Endodermal cell (in vitro differentiated cells): ENCODE data around the gene ANKRD7. TPM values are rescaled to one million over a fixed set of nuclear protein-coding genes. Genes with fewer than 3 reads are reported as not detected.
A peak's percentile ranks its signal among the peaks of the same experiment; 100 is the strongest.
"Not testable (repeated sequence)": the region's sequence is repeated elsewhere in the genome, so short reads cannot be mapped to it uniquely, and the experiment has no call there.

ENCODE experiments used
- DNase-seq: peaks from one replicate; pipeline ENCODE4 v3.0.0-alpha.2; 2017
- H3K27ac ChIP-seq: 2 replicates; pipeline ENCODE4 v1.5.1; 2013; ENCODE audit warnings: mild to moderate bottlenecking, low read depth, low read length, moderate library complexity
- H3K27me3 ChIP-seq: 2 replicates; pipeline ENCODE4 v1.6.1; 2013; ENCODE audit warnings: mild to moderate bottlenecking, low read length, moderate library complexity; ENCODE audit not compliant: insufficient read depth, control insufficient read depth, poor library complexity, severe bottlenecking
- H3K36me3 ChIP-seq: 2 replicates; pipeline ENCODE4 v1.7.0; 2013; ENCODE audit warnings: mild to moderate bottlenecking, low read length, moderate library complexity; ENCODE audit not compliant: control insufficient read depth, insufficient read depth
- H3K4me1 ChIP-seq: one replicate; pipeline ENCODE4 v1.7.0; 2013; ENCODE audit warnings: low read length; ENCODE audit not compliant: control insufficient read depth, insufficient read depth
- H3K4me3 ChIP-seq: 2 replicates; pipeline ENCODE4 v1.5.1; 2013; ENCODE audit warnings: mild to moderate bottlenecking, low read length, moderate library complexity
- H3K9ac ChIP-seq: 2 replicates; pipeline ENCODE4 v1.6.1; 2013; ENCODE audit warnings: mild to moderate bottlenecking, low read length, moderate library complexity; ENCODE audit not compliant: poor library complexity, severe bottlenecking; ENCODE audit errors: extremely low read depth
- H3K9me3 ChIP-seq: 2 replicates; pipeline ENCODE4 v1.6.1; 2013; ENCODE audit warnings: mild to moderate bottlenecking, low read length, moderate library complexity; ENCODE audit not compliant: control insufficient read depth
- H3K27ac Mint-ChIP-seq: 2 replicates; pipeline ENCODE4 v1.8.0; 2020; ENCODE audit warnings: mixed read lengths
- H3K27me3 Mint-ChIP-seq: 2 replicates; pipeline ENCODE4 v1.8.0; 2021; ENCODE audit warnings: mild to moderate bottlenecking, mixed read lengths; ENCODE audit not compliant: insufficient read depth
- H3K36me3 Mint-ChIP-seq: 2 replicates; pipeline ENCODE4 v1.8.0; 2020; ENCODE audit warnings: low read depth, mixed read lengths
- H3K4me1 Mint-ChIP-seq: 2 replicates; pipeline ENCODE4 v1.8.0; 2020; ENCODE audit warnings: mixed read lengths
- H3K4me3 Mint-ChIP-seq: 2 replicates; pipeline ENCODE4 v1.8.0; 2020; ENCODE audit warnings: mild to moderate bottlenecking, moderate library complexity, mixed read lengths
- H3K9me3 Mint-ChIP-seq: 2 replicates; pipeline ENCODE4 v1.8.0; 2020; ENCODE audit warnings: mild to moderate bottlenecking, mixed read lengths
- WGBS, 2 experiments: methylation state at CpG; one replicate each; pipeline versions ENCODE4 v1.1.5 to v1.1.7; 2013; ENCODE audit warnings: missing lambda C conversion rate in 2 of 2, mixed read lengths in 1 of 2; ENCODE audit not compliant: insufficient coverage in 1 of 2, insufficient read length in 1 of 2; 5-methylcytosine and 5-hydroxymethylcytosine counted together
- total RNA-seq, 2 donors: library from RNA; stranded (reverse); fragmentation: NEBNext Ultra II Directional in 1 of 2; extraction: Animal tissue kit (Norgen Biotek cat#: 25700) in 1 of 2; gene quantifications; 2 replicates in 1 of 2; 3 replicates in 1 of 2; pipeline ENCODE4 v1.2.1, GENCODE V29; 2021
- TF ChIP-seq, protein P1 (sequence below): fragments of 200-600 bp; sonication (generic); conservative IDR thresholded peaks from 2 replicates; pipeline ENCODE4 v1.5.0; 2021; ENCODE audit warnings: antibody characterized with exemption, mild to moderate bottlenecking

ANKRD7 gene
- total RNA-seq, 2 donors from 2014 or later, result not detected

DNA sequence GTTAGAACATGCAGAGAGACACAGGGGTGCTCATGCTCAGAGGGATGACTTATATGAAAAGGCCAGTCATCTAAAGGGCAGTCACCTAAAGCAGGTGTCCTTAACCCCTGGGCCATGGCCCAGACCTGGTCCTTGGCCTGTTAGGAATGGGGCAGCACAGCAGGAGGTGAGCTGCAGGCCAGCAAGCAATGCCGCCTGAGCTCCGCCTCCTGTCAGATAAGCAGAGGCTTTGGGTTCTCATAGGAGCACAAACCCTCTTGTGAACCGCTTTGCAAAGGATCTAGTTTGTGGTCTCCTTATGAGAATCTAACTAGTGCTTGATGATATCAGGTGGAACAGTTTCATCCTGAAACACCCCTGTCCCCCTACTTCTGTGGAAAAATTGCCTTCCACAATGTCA lies 14.5 kb downstream of the ANKRD7 start:
- WGBS, 2 experiments, result 67 to 89% methylated on average over 1 to 3 of the region's 3 CpGs
- H3K4me3 ChIP-seq, result no peak overlapping the region
- DNase-seq, result peak; percentile 80

DNA sequence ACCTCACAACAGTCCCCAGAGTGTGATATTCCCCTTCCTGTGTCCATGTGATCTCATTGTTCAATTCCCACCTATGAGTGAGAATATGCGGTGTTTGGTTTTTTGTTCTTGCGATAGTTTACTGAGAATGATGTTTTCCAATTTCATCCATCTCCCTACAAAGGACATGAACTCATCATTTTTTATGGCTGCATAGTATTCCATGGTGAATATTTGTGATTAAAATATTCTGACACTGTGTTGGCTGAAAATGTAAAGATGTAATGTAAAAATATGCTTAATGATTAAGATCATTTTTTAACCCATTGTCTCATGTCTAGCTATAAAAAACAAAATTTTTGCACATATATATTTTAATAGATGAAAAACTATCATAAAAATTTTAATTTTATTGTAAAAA lies 15.8 kb downstream of the ANKRD7 start:
- H3K9me3 ChIP-seq, H3K36me3 Mint-ChIP-seq, H3K9me3 Mint-ChIP-seq, H3K27ac ChIP-seq, H3K4me3 ChIP-seq, DNase-seq, H3K9ac ChIP-seq, H3K36me3 ChIP-seq, H3K4me3 Mint-ChIP-seq, H3K4me1 ChIP-seq, H3K27ac Mint-ChIP-seq, H3K27me3 Mint-ChIP-seq, H3K4me1 Mint-ChIP-seq, H3K27me3 ChIP-seq: not testable (repeated sequence)
- no CpG with 5 or more reads among the region's 2 CpGs for WGBS, 2 experiments

More for the DNA sequence above, 14.5 kb downstream of the ANKRD7 start:
- H3K4me1 Mint-ChIP-seq, result no peaks in the 10 kb centered on the region
- Histone ChIP-seq H3K27ac (no peak overlapping the region), H3K27me3 (no peaks in the 10 kb centered on the region), H3K9me3 (no peaks in the 10 kb centered on the region), H3K9ac (no peak overlapping the region), H3K4me1 (no peaks in the 10 kb centered on the region), H3K36me3 (no peaks in the 10 kb centered on the region)
- no peak overlapping the region for H3K27ac Mint-ChIP-seq
- no peaks in the 10 kb centered on the region for H3K27me3 Mint-ChIP-seq
- H3K36me3 Mint-ChIP-seq, result peaks cover 2% of the 10 kb centered on the region
- H3K9me3 Mint-ChIP-seq, result peaks cover 2% of the 10 kb centered on the region
- TF ChIP-seq, protein P1, sequence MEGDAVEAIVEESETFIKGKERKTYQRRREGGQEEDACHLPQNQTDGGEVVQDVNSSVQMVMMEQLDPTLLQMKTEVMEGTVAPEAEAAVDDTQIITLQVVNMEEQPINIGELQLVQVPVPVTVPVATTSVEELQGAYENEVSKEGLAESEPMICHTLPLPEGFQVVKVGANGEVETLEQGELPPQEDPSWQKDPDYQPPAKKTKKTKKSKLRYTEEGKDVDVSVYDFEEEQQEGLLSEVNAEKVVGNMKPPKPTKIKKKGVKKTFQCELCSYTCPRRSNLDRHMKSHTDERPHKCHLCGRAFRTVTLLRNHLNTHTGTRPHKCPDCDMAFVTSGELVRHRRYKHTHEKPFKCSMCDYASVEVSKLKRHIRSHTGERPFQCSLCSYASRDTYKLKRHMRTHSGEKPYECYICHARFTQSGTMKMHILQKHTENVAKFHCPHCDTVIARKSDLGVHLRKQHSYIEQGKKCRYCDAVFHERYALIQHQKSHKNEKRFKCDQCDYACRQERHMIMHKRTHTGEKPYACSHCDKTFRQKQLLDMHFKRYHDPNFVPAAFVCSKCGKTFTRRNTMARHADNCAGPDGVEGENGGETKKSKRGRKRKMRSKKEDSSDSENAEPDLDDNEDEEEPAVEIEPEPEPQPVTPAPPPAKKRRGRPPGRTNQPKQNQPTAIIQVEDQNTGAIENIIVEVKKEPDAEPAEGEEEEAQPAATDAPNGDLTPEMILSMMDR, result no peak
- no peak overlapping the region for H3K4me3 Mint-ChIP-seq

DNA sequence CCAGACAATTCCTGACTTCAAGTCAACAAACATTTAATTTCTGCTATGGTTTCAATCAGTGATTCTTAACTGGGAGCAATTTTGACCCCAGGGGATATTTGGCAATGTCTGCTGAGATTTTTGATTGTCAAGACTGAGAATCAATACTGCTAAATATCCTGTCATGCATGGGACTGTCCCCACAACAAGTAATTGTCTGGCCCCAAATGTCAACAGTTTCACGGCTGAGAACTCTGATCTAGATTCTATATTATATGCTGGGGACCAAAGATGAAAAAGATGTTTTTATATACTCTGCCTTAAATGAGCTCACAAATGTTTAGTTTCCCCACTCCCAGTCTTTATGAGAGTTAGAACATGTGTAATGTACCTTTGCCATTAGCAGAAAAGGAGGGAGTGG lies 19.2 kb downstream of the ANKRD7 start:
- Histone ChIP-seq H3K4me1 (peaks cover 9% of the 10 kb centered on the region), H3K27me3 (no peaks in the 10 kb centered on the region), H3K4me3 (no peak overlapping the region), H3K36me3 (no peaks in the 10 kb centered on the region), H3K9me3 (peaks cover 5% of the 10 kb centered on the region), H3K9ac (no peak overlapping the region), H3K27ac (no peak overlapping the region)
- no peak for DNase-seq
- H3K27me3 Mint-ChIP-seq, result no peaks in the 10 kb centered on the region
- H3K36me3 Mint-ChIP-seq, result peaks cover 2% of the 10 kb centered on the region
- H3K4me3 Mint-ChIP-seq, result no peak overlapping the region
- H3K9me3 Mint-ChIP-seq, result peaks cover 2% of the 10 kb centered on the region
- peaks cover 17% of the 10 kb centered on the region for H3K4me1 Mint-ChIP-seq
- TF ChIP-seq, protein P1, result no peak
- 87 to 100% methylated on average over 1 of the region's 1 CpG for WGBS, 2 experiments
- H3K27ac Mint-ChIP-seq, result no peak overlapping the region
